Measurements from ENCODE around the gene ANKFY1.
A peak's percentile ranks its signal among the peaks of the same experiment; 100 is the strongest.

Gene ANKFY1

GRCh38 chr17:4263282-4264215, at the start of gene ANKFY1:
ANKFY1 (minus strand) TSS chr17:4263979; CDS start chr17:4263941, 38 bp downstream.
- peak within 1 kb of the TSS; percentile 90 for H3K27ac ChIP-seq (ENCODE audit: low read depth, low read length)
- peak within 1 kb of the TSS; percentile 43 for H3K9ac ChIP-seq (ENCODE audit: low read length)
- no peaks in the 10 kb centered on the region for H3K27me3 ChIP-seq (ENCODE audit: control insufficient read depth, insufficient read depth, low read length)
- H3K4me3 ChIP-seq (ENCODE audit: low read length), result peak within 1 kb of the TSS; percentile 82
- H3K4me1 ChIP-seq (ENCODE audit: control insufficient read depth, insufficient read depth, low read length), result peaks cover 10% of the 10 kb centered on the region
- no peaks in the 10 kb centered on the region for H3K36me3 ChIP-seq (ENCODE audit: control insufficient read depth, insufficient read depth, low read length)

DNA sequence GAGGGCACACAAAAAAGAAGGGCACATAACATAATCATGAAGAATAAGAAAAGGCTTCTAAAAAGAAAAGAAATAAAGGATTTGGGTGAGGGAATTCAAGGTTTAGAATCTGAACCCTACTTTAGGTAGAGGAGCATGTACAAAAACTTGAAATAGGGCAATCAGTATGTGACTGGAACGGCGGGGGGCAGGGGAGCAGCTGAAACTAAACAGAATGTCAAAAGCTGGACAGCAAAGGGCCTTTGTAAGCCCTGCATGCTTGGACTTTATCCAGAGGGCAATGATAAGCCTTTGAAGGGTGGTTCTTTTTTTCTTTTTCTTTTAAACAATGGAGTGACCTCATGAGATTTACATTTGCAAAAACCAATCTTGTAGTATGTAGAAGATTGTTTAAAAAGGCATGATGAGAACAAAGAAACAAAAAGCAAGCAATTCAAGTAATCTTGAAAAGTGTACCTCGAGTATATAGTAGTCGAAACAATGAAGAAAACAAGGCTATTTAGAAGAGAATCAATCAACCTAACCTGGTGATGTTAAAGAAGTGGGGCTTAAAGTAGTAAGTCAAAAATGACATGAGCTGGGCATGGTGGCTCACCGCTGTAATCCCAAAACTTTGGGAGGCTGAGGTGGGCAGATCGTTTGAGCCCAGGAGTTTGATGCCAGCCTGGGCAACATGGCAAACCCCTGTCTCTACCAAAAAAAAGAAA, 46.7 kb upstream of the ANKFY1 start:
- Histone ChIP-seq H3K4me1 (ENCODE audit: control insufficient read depth, insufficient read depth, low read length) (peaks cover 18% of the 10 kb centered on the region), H3K27ac (ENCODE audit: low read depth, low read length) (no peak overlapping the region)

GRCh38 chr17:4309897-4310296, 46.1 kb upstream of the ANKFY1 start:
- H3K9ac ChIP-seq (ENCODE audit: low read length), result no peak overlapping the region
- H3K36me3 ChIP-seq (ENCODE audit: control insufficient read depth, insufficient read depth, low read length), result no peaks in the 10 kb centered on the region
- H3K4me3 ChIP-seq (ENCODE audit: low read length), result no peak overlapping the region
- H3K27me3 ChIP-seq (ENCODE audit: control insufficient read depth, insufficient read depth, low read length), result no peaks in the 10 kb centered on the region
- H3K4me1 ChIP-seq (ENCODE audit: control insufficient read depth, insufficient read depth, low read length), result peaks cover 21% of the 10 kb centered on the region
- H3K27ac ChIP-seq (ENCODE audit: low read depth, low read length), result no peak overlapping the region

More for the DNA sequence above, 46.7 kb upstream of the ANKFY1 start:
- H3K9ac ChIP-seq (ENCODE audit: low read length), result no peak overlapping the region
- no peak overlapping the region for H3K4me3 ChIP-seq (ENCODE audit: low read length)
- no peaks in the 10 kb centered on the region for H3K36me3 ChIP-seq (ENCODE audit: control insufficient read depth, insufficient read depth, low read length)
- no peaks in the 10 kb centered on the region for H3K27me3 ChIP-seq (ENCODE audit: control insufficient read depth, insufficient read depth, low read length)

- Histone ChIP-seq H3K27me3 (ENCODE audit: control insufficient read depth, insufficient read depth, low read length) (no peaks in the 10 kb centered on the region), H3K9ac (ENCODE audit: low read length) (no peak overlapping the region), H3K27ac (ENCODE audit: low read depth, low read length) (no peak overlapping the region), H3K4me1 (ENCODE audit: control insufficient read depth, insufficient read depth, low read length) (peaks cover 24% of the 10 kb centered on the region), H3K36me3 (ENCODE audit: control insufficient read depth, insufficient read depth, low read length) (peaks cover under 1% of the 10 kb centered on the region), H3K4me3 (ENCODE audit: low read length) (no peak overlapping the region)
Measured at GRCh38 chr17:4307179-4307930, 43.6 kb upstream of the ANKFY1 start.

GRCh38 chr17:4305224-4305623, 41.4 kb upstream of the ANKFY1 start:
- Histone ChIP-seq H3K27me3 (ENCODE audit: control insufficient read depth, insufficient read depth, low read length) (no peaks in the 10 kb centered on the region), H3K4me1 (ENCODE audit: control insufficient read depth, insufficient read depth, low read length) (peaks cover 22% of the 10 kb centered on the region), H3K36me3 (ENCODE audit: control insufficient read depth, insufficient read depth, low read length) (peaks cover 4% of the 10 kb centered on the region), H3K27ac (ENCODE audit: low read depth, low read length) (no peak overlapping the region), H3K4me3 (ENCODE audit: low read length) (no peak overlapping the region), H3K9ac (ENCODE audit: low read length) (no peak overlapping the region)

GRCh38 chr17:4304417-4305027, 40.7 kb upstream of the ANKFY1 start:
- H3K27ac ChIP-seq (ENCODE audit: low read depth, low read length), result no peak overlapping the region
- no peaks in the 10 kb centered on the region for H3K27me3 ChIP-seq (ENCODE audit: control insufficient read depth, insufficient read depth, low read length)
- peaks cover 4% of the 10 kb centered on the region for H3K36me3 ChIP-seq (ENCODE audit: control insufficient read depth, insufficient read depth, low read length)
- H3K9ac ChIP-seq (ENCODE audit: low read length), result no peak overlapping the region
- peaks cover 16% of the 10 kb centered on the region for H3K4me1 ChIP-seq (ENCODE audit: control insufficient read depth, insufficient read depth, low read length)
- no peak overlapping the region for H3K4me3 ChIP-seq (ENCODE audit: low read length)

- Histone ChIP-seq H3K27ac (ENCODE audit: low read depth, low read length) (peak overlapping the region; percentile 19), H3K4me3 (ENCODE audit: low read length) (no peak overlapping the region), H3K9ac (ENCODE audit: low read length) (no peak overlapping the region), H3K4me1 (ENCODE audit: control insufficient read depth, insufficient read depth, low read length) (peaks cover 16% of the 10 kb centered on the region), H3K36me3 (ENCODE audit: control insufficient read depth, insufficient read depth, low read length) (peaks cover 4% of the 10 kb centered on the region), H3K27me3 (ENCODE audit: control insufficient read depth, insufficient read depth, low read length) (no peaks in the 10 kb centered on the region)
Measured at GRCh38 chr17:4301066-4301465, 37.3 kb upstream of the ANKFY1 start.

DNA sequence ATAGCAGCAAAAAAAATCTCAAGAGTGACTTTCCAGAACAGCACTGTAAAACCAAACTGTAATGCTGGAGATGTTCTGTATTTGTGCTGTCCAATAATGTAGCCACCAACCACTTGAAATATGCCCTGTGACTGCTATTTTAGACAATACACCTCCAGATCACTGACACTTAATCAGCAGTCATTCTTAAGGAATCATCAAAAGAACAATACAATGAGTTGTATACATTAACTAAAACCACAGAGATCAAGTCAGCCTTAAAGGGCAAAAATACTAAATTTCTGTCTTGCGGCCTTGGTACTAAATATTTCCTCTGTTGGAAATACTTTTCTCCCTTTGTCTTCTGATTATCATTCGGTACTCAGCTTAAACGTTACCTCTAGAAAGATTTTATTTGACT, 33.6 kb upstream of the ANKFY1 start:
- Histone ChIP-seq H3K27ac (ENCODE audit: low read depth, low read length) (no peak overlapping the region), H3K27me3 (ENCODE audit: control insufficient read depth, insufficient read depth, low read length) (no peaks in the 10 kb centered on the region), H3K9ac (ENCODE audit: low read length) (no peak overlapping the region), H3K4me3 (ENCODE audit: low read length) (no peak overlapping the region), H3K4me1 (ENCODE audit: control insufficient read depth, insufficient read depth, low read length) (peaks cover 6% of the 10 kb centered on the region), H3K36me3 (ENCODE audit: control insufficient read depth, insufficient read depth, low read length) (peaks cover 4% of the 10 kb centered on the region)

GRCh38 chr17:4295686-4296085, 31.9 kb upstream of the ANKFY1 start:
- no peak overlapping the region for H3K4me3 ChIP-seq (ENCODE audit: low read length)
- H3K4me1 ChIP-seq (ENCODE audit: control insufficient read depth, insufficient read depth, low read length), result no peaks in the 10 kb centered on the region
- no peaks in the 10 kb centered on the region for H3K27me3 ChIP-seq (ENCODE audit: control insufficient read depth, insufficient read depth, low read length)
- H3K27ac ChIP-seq (ENCODE audit: low read depth, low read length), result no peak overlapping the region
- no peaks in the 10 kb centered on the region for H3K36me3 ChIP-seq (ENCODE audit: control insufficient read depth, insufficient read depth, low read length)
- H3K9ac ChIP-seq (ENCODE audit: low read length), result no peak overlapping the region

DNA sequence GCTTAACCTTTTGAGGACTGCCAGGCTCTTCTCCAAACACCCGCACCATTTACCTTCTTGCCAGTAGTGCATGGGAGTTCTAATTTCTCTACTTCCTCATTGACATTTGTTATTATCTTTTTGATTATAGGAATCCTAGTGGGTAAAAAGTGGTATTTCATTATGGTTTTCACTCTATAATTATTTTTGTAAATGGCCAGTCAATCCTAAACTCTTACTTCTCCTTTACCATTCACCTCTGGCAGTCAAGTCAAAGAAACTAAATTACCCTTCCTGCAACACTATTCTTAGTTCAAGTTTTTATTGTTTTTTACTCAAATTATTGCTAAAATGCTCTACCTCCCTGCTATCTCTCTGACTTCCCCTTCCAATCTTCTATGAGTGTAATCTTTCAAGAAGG, 29.8 kb upstream of the ANKFY1 start:
- H3K27me3 ChIP-seq (ENCODE audit: control insufficient read depth, insufficient read depth, low read length), result no peaks in the 10 kb centered on the region
- no peak overlapping the region for H3K4me3 ChIP-seq (ENCODE audit: low read length)
- no peaks in the 10 kb centered on the region for H3K4me1 ChIP-seq (ENCODE audit: control insufficient read depth, insufficient read depth, low read length)
- H3K36me3 ChIP-seq (ENCODE audit: control insufficient read depth, insufficient read depth, low read length), result no peaks in the 10 kb centered on the region
- no peak overlapping the region for H3K27ac ChIP-seq (ENCODE audit: low read depth, low read length)
- H3K9ac ChIP-seq (ENCODE audit: low read length), result no peak overlapping the region

DNA sequence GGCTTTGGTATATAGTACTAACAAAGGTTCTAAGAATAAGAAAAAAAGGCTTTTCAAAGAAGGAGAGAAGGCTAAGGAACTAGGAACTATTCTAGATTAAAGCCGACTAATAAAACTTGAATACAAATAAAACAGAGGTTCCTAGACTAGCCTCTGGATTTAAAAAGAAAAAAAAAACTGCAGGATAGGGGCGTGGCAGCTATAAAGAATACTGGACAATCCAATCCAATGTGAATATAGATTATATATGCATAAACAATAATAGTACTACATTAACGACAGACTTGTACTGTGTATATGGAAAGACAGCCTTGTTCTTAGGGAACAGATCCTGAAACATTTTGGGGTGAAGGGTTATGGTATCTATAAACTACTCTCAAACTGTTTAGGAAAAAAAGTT, 23.9 kb upstream of the ANKFY1 start:
- no peak overlapping the region for H3K27ac ChIP-seq (ENCODE audit: low read depth, low read length)
- no peaks in the 10 kb centered on the region for H3K36me3 ChIP-seq (ENCODE audit: control insufficient read depth, insufficient read depth, low read length)

DNA sequence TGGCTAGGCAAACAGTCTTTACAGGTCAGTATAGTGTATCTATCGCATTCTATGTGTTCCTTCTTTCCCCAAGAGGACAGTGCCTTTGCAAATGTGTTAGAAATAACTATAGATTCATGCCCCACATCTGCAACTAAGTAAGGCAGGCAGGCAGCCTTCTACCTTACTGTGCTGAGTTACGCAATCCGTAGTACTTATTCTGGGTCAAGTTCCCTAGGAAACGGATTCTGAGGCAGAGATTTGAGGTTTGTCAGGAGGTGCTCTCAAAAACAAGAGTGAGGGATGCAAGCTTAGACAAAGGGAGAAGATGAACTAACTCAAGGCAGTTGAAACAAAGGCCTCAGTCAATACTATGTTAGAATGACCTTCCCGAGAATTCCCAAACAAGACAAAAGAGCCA, 12.7 kb upstream of the ANKFY1 start:
- no peaks in the 10 kb centered on the region for H3K4me1 ChIP-seq (ENCODE audit: control insufficient read depth, insufficient read depth, low read length)
- peaks cover 4% of the 10 kb centered on the region for H3K36me3 ChIP-seq (ENCODE audit: control insufficient read depth, insufficient read depth, low read length)
- H3K27me3 ChIP-seq (ENCODE audit: control insufficient read depth, insufficient read depth, low read length), result no peaks in the 10 kb centered on the region
- no peak overlapping the region for H3K9ac ChIP-seq (ENCODE audit: low read length)
- H3K4me3 ChIP-seq (ENCODE audit: low read length), result no peak overlapping the region
- H3K27ac ChIP-seq (ENCODE audit: low read depth, low read length), result no peak overlapping the region

More for the DNA sequence above, 23.9 kb upstream of the ANKFY1 start:
- H3K27me3 ChIP-seq (ENCODE audit: control insufficient read depth, insufficient read depth, low read length), result no peaks in the 10 kb centered on the region
- H3K4me1 ChIP-seq (ENCODE audit: control insufficient read depth, insufficient read depth, low read length), result no peaks in the 10 kb centered on the region
- no peak overlapping the region for H3K9ac ChIP-seq (ENCODE audit: low read length)
- no peak overlapping the region for H3K4me3 ChIP-seq (ENCODE audit: low read length)

All from rectal smooth muscle tissue (tissue), 1 donor.